H1 (cell line): Measurements from ENCODE around the gene DBP. TPM values are rescaled to one million over a fixed set of nuclear protein-coding genes. Genes with fewer than 3 reads are reported as not detected.

Experiments used
- CTCF ChIA-PET: fragments of 300-600 bp; sonication (Branson Sonifier 250); formaldehyde crosslinking; loops from one replicate; lab custom pipeline; 2021; ENCODE audit not compliant: partially characterized antibody; lab: Charles Lee
- POLR2A ChIA-PET: fragments of 300-600 bp; sonication (Branson Sonifier 250); formaldehyde crosslinking; loops from one replicate; lab custom pipeline; 2021; ENCODE audit warnings: inconsistent platforms; ENCODE audit not compliant: partially characterized antibody; lab: Charles Lee
- DNase-seq, 2 experiments: peaks; one replicate each; pipeline versions ENCODE4 v3.0.0 to v3.0.0-alpha.2; 2010 to 2022; ENCODE audit warnings: low spot score in 2 of 2, low read depth in 1 of 2, mixed read lengths in 1 of 2
- FAIRE-seq: peaks from 2 replicates; lab custom pipeline; 2011; peaks lifted over from hg19 to GRCh38; lab: Jason Lieb, UNC
- H2AFZ ChIP-seq: 2 replicates; pipeline ENCODE4 v1.8.1; 2012; ENCODE audit warnings: low read length, inconsistent platforms
- H2AK5ac ChIP-seq: 2 replicates; pipeline ENCODE4 v1.6.1; 2013; ENCODE audit warnings: low read depth, low read length
- H2BK120ac ChIP-seq: replicated peaks from 2 replicates; pipeline ENCODE3; 2013; ENCODE audit warnings: low read depth, low read length, inconsistent platforms
- H2BK12ac ChIP-seq: 2 replicates; pipeline ENCODE4 v1.6.1; 2013; ENCODE audit warnings: low read depth, low read length
- H2BK15ac ChIP-seq: 2 replicates; pipeline ENCODE4 v1.6.1; 2013; ENCODE audit warnings: low read length
- H2BK20ac ChIP-seq: 2 replicates; pipeline ENCODE4 v1.6.1; 2013; ENCODE audit warnings: low read length
- H2BK5ac ChIP-seq: 2 replicates; pipeline ENCODE4 v1.6.1; 2013; ENCODE audit warnings: low read depth, low read length
- H3K14ac ChIP-seq: 2 replicates; pipeline ENCODE4 v1.6.1; 2013; ENCODE audit warnings: inconsistent platforms; ENCODE audit not compliant: insufficient read length
- H3K18ac ChIP-seq: 2 replicates; pipeline ENCODE4 v1.6.1; 2013; ENCODE audit warnings: low read length; ENCODE audit errors: extremely low read depth
- H3K23ac ChIP-seq: 2 replicates; pipeline ENCODE4 v1.6.1; 2013; ENCODE audit warnings: inconsistent platforms; ENCODE audit not compliant: insufficient read length
- H3K23me2 ChIP-seq: 2 replicates; pipeline ENCODE4 v1.6.1; 2013; ENCODE audit warnings: low read depth, low read length
- H3K27ac ChIP-seq: 2 replicates; pipeline ENCODE4 v1.6.1; 2011; ENCODE audit warnings: low read depth, low read length, inconsistent platforms
- H3K27me3 ChIP-seq, 4 experiments: replicated peaks in 1 of 4; 1 replicate in 1 of 4; 2 replicates in 3 of 4; pipeline versions ENCODE4 v1.6.1 to v1.8.1; 2011 to 2013; ENCODE audit warnings: low read length in 3 of 4, mild to moderate bottlenecking in 3 of 4, inconsistent platforms in 2 of 4, mixed read lengths in 2 of 4, moderate library complexity in 1 of 4; ENCODE audit not compliant: control insufficient read depth in 3 of 4, insufficient read depth in 3 of 4; ENCODE audit errors: extremely low read depth in 1 of 4
- H3K36me3 ChIP-seq, 4 experiments: 2 replicates each; pipeline versions ENCODE4 v1.6.1 to v1.8.1; 2011 to 2013; ENCODE audit warnings: mild to moderate bottlenecking in 4 of 4, low read length in 3 of 4, moderate library complexity in 2 of 4, control low read depth in 1 of 4, inconsistent platforms in 1 of 4; ENCODE audit not compliant: insufficient read depth in 4 of 4, control insufficient read depth in 2 of 4
- H3K4ac ChIP-seq: replicated peaks from 2 replicates; pipeline ENCODE3; 2013; ENCODE audit warnings: low read length, low read depth, mixed read lengths, inconsistent platforms; ENCODE audit not compliant: insufficient read length
- H3K4me1 ChIP-seq, 4 experiments: replicated peaks in 1 of 4; 1 replicate in 1 of 4; 2 replicates in 3 of 4; pipeline versions ENCODE4 v1.6.1 to v1.8.1; 2011 to 2013; ENCODE audit warnings: low read length in 3 of 4, inconsistent platforms in 2 of 4, mixed read lengths in 1 of 4; ENCODE audit not compliant: insufficient read depth in 4 of 4, control insufficient read depth in 3 of 4
- H3K4me2 ChIP-seq, 2 experiments: 2 replicates each; pipeline versions ENCODE4 v1.6.1 to v1.8.1; 2011 to 2013; ENCODE audit warnings: low read depth in 2 of 2, low read length in 2 of 2, control low read depth in 1 of 2, inconsistent platforms in 1 of 2, mild to moderate bottlenecking in 1 of 2; ENCODE audit not compliant: insufficient read depth in 1 of 2
- H3K4me3 ChIP-seq, 4 experiments: fragments of 200-600, 300-600 bp in 1 of 4; sonication (generic), shearing (Covaris generic), sonication (Bioruptor Twin) in 1 of 4; 2 replicates each; pipeline versions ENCODE4 v1.5.1 to v1.8.1; 2011 to 2016; ENCODE audit warnings: low read length in 4 of 4, low read depth in 3 of 4, control low read depth in 2 of 4, inconsistent platforms in 2 of 4, mild to moderate bottlenecking in 2 of 4, mixed read lengths in 1 of 4, moderate library complexity in 1 of 4; ENCODE audit not compliant: insufficient read depth in 2 of 4; ENCODE audit errors: extremely low read depth in 1 of 4
- H3K56ac ChIP-seq: replicated peaks from 2 replicates; pipeline ENCODE3; 2013; ENCODE audit warnings: low read depth, mild to moderate bottlenecking, mixed read lengths, low read length, inconsistent platforms; ENCODE audit not compliant: insufficient read length
- H3K79me1 ChIP-seq: 2 replicates; pipeline ENCODE4 v1.6.1; 2013; ENCODE audit warnings: low read depth, low read length, control low read depth
- H3K79me2 ChIP-seq, 2 experiments: 2 replicates each; pipeline versions ENCODE4 v1.6.1 to v1.8.1; 2012 to 2013; ENCODE audit warnings: low read length in 2 of 2, mild to moderate bottlenecking in 2 of 2, inconsistent platforms in 1 of 2; ENCODE audit not compliant: insufficient read depth in 2 of 2, control insufficient read depth in 1 of 2
- H3K9ac ChIP-seq, 4 experiments: replicated peaks in 1 of 4; 1 replicate in 1 of 4; 2 replicates in 3 of 4; pipeline versions ENCODE4 v1.6.1 to v1.8.1; 2011 to 2013; ENCODE audit warnings: low read depth in 3 of 4, low read length in 3 of 4, control low read depth in 2 of 4, mild to moderate bottlenecking in 2 of 4, moderate library complexity in 2 of 4, inconsistent platforms in 1 of 4; ENCODE audit errors: extremely low read depth in 1 of 4
- H3K9me3 ChIP-seq, 2 experiments: 2 replicates each; pipeline versions ENCODE4 v1.6.1 to v1.8.1; 2012 to 2013; ENCODE audit warnings: mild to moderate bottlenecking in 2 of 2, moderate library complexity in 2 of 2, control low read depth in 1 of 2, inconsistent platforms in 1 of 2, low read depth in 1 of 2, low read length in 1 of 2, mixed read lengths in 1 of 2; ENCODE audit not compliant: insufficient read depth in 2 of 2
- H4K20me1 ChIP-seq, 2 experiments: replicated peaks in 1 of 2; 2 replicates each; pipeline versions ENCODE3 to v1.8.1; 2011 to 2013; ENCODE audit warnings: inconsistent platforms in 2 of 2, low read length in 2 of 2, mild to moderate bottlenecking in 1 of 2; ENCODE audit not compliant: insufficient read depth in 2 of 2, control insufficient read depth in 1 of 2
- H4K5ac ChIP-seq: 2 replicates; pipeline ENCODE4 v1.6.1; 2013; ENCODE audit warnings: low read length, low read depth, mixed read lengths, inconsistent platforms; ENCODE audit not compliant: insufficient read length
- H4K8ac ChIP-seq: 2 replicates; pipeline ENCODE4 v1.8.0; 2013; ENCODE audit warnings: mild to moderate bottlenecking, moderate library complexity, low read length, inconsistent platforms; ENCODE audit not compliant: insufficient read depth; ENCODE audit errors: extremely low read depth
- H4K91ac ChIP-seq: replicated peaks from 2 replicates; pipeline ENCODE3; 2013; ENCODE audit warnings: low read length, mixed read lengths, inconsistent platforms; ENCODE audit not compliant: insufficient read length
- POLR2AphosphoS5 ChIP-seq: IDR thresholded peaks from 2 replicates; pipeline ENCODE4 v1.6.1; 2011; ENCODE audit warnings: low read depth, low read length
- YY1 ChIP-seq: IDR thresholded peaks from 2 replicates; pipeline ENCODE4 v1.6.1; 2011; ENCODE audit warnings: low read depth, mild to moderate bottlenecking, low read length
- WGBS, 2 experiments: shearing (Covaris generic) in 1 of 2; methylation state at CpG; one replicate each; pipeline versions ENCODE4 v1.1.6 to v1.1.7; 2013 to 2015; ENCODE audit warnings: low lambda C conversion rate in 2 of 2, mixed read lengths in 2 of 2, inconsistent platforms in 1 of 2, low coverage in 1 of 2, missing lambda C conversion rate in 1 of 2; ENCODE audit not compliant: insufficient replicate concordance in 2 of 2, insufficient coverage in 1 of 2, insufficient read length in 1 of 2; ENCODE audit errors: extremely low coverage in 1 of 2, missing lambda C conversion rate in 1 of 2; 5-methylcytosine and 5-hydroxymethylcytosine counted together
- polyA plus RNA-seq, 7 experiments: library from polyadenylated mRNA; depleted of rRNA in 3 of 7; stranded (reverse) in 5 of 7; unstranded in 2 of 7; fragments of >200 nt in 5 of 7; fragments of 200-250 nt in 2 of 7; gene quantifications; 1 replicate in 5 of 7; 2 replicates in 1 of 7; 4 replicates in 1 of 7; pipeline versions ENCODE4 v1.2.1 to v1.2.3, GENCODE V29; 2011 to 2013; ENCODE audit warnings: missing spikeins in 2 of 7, mixed read lengths in 2 of 7
- total RNA-seq: library from RNA; stranded (reverse); fragmentation: NEBNext Ultra II Directional; extraction: Animal tissue kit (Norgen Biotek cat#: 25700); gene quantifications from 2 replicates; pipeline ENCODE4 v1.2.1, GENCODE V29; 2021

The DBP gene
- total and polyA plus RNA-seq, 2 of the 8 experiments (the other 6 are each of a cell fraction or from before 2014, with no cell fraction given) = 7.5 to 8.3 TPM

DNA sequence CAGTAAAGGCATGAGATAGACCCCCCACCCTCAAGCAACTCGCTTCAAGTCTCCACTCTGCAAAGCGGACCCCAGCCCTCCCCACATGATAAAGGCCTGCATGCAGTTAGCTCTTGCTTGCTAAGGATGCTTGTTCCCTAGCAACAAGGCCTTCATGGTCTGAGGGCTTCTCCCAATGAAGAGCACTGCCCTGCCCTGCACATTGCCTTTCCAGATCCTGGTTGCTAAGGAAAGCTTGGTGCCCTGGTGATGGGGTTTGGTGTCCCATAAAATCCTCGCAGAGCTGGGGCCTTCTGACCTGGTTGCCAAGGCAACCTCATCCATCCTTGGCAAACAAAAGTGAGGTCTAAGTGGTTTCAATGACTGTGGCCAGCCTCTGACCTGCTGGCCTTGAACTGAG is 6.0 kb downstream of the DBP start:
- Histone ChIP-seq H3K4me3 (peak overlapping the region; percentile 3 to 55 (median 28); a peak in 5 of 8 replicates), H3K18ac (0 out of 2 replicates have a peak overlapping the region, but pooled peaks have one; percentile 29), H3K4me1 (peaks cover 4 to 29% (median 22%) of the 10 kb centered on the region in 4 experiments)

More for the DNA sequence above, 6.0 kb downstream of the DBP start:
- Histone ChIP-seq H3K56ac (no peak overlapping the region), H2BK5ac (no peak overlapping the region; the same call in 1 of the 2 replicates), H4K5ac (peak overlapping the region; percentile 31), H2AK5ac (no peak overlapping the region), H4K91ac (peak overlapping the region; percentile 48), H3K27ac (peak overlapping the region; percentile 71; the same call in 1 of the 2 replicates), H2BK12ac (no peak overlapping the region; the same call in 1 of the 2 replicates), H3K79me2 (0 out of 4 replicates have a peak, but pooled peaks cover 0 to 1% of the 10 kb centered on the region in 2 experiments), H3K9ac (peak overlapping the region in 2 of 4 experiments; percentile 45 to 48; a peak in 2 of 7 replicates), H4K8ac (no peak overlapping the region), H3K79me1 (no peaks in the 10 kb centered on the region), H2BK20ac (no peak overlapping the region), H3K23ac (no peak overlapping the region), H3K9me3 (no peaks in the 10 kb centered on the region), H4K20me1 (peaks cover 2 to 8% of the 10 kb centered on the region in 2 experiments), H3K4me2 (peak overlapping the region; percentile 69 to 83), H2BK15ac (no peak overlapping the region), H2BK120ac (no peak overlapping the region), H3K27me3 (no peaks in the 10 kb centered on the region; a peak in 1 of 7 replicates), H3K23me2 (peaks cover 17% of the 10 kb centered on the region), H3K36me3 (peaks cover 0 to 6% (median under 1%) of the 10 kb centered on the region in 4 experiments; a peak in 1 of 8 replicates), H2AFZ (no peak overlapping the region), H3K14ac (no peak overlapping the region), H3K4ac (no peak overlapping the region)
- DNase-seq = no peak
- POLR2A ChIA-PET = interaction anchor here (0.9 to 30.9 kb wide), 13 partner anchors 10 to 275 kb away, joined by 3 to 788 read pairs (median 4); partner anchors contain the start of genes CA11, FAM83E, RPL18 and SPACA4
- TF ChIP-seq YY1 (no peak), POLR2AphosphoS5 (0 out of 2 replicates have a peak, but pooled peaks have one; percentile 10)
- no peak for FAIRE-seq
- CTCF ChIA-PET = interaction anchor here (0.5 to 1.9 kb wide), 12 partner anchors 9 to 433 kb away, joined by 3 to 7 read pairs (median 3); partner anchors contain the start of gene CA11
- 63% methylated on average over 3 of the region's 3 CpGs; no CpG with 5 or more reads in 1 of the 2 experiments for WGBS, 2 experiments
